GM19463 (cell line): ENCODE measurements around the gene COQ8A.

Experiments
- ATAC-seq: cut with Tn5 transposase; IDR thresholded peaks from one replicate; pipeline ENCODE4 v1.9.1; 2021; ENCODE audit warnings: mild to moderate bottlenecking, moderate library complexity; ENCODE audit not compliant: unreplicated experiment

The COQ8A gene

GRCh38 chr1:226972931-226973330, 32.8 kb downstream of the COQ8A start:
- ATAC-seq: no peak

- ATAC-seq: no peak
Measured at GRCh38 chr1:226973371-226973897, 33.3 kb downstream of the COQ8A start.

GRCh38 chr1:226973898-226974543, 33.9 kb downstream of the COQ8A start:
- ATAC-seq: no peak

- no peak for ATAC-seq
Measured at GRCh38 chr1:226974544-226975258, 34.6 kb downstream of the COQ8A start.

GRCh38 chr1:226975259-226976250, 35.5 kb downstream of the COQ8A start:
- ATAC-seq: no peak

GRCh38 chr1:226976276-226976977, 36.3 kb downstream of the COQ8A start:
- no peak for ATAC-seq

GRCh38 chr1:226976978-226977642, 37.0 kb downstream of the COQ8A start:
- ATAC-seq: no peak

- ATAC-seq: no peak
Measured at GRCh38 chr1:226977643-226978431, 37.7 kb downstream of the COQ8A start.

- no peak for ATAC-seq
Measured at GRCh38 chr1:226978432-226979114, 38.5 kb downstream of the COQ8A start.

GRCh38 chr1:226979115-226979516, 39.0 kb downstream of the COQ8A start:
- ATAC-seq: no peak

- no peak for ATAC-seq
Measured at GRCh38 chr1:226979517-226980121, 39.5 kb downstream of the COQ8A start.

- ATAC-seq: no peak
Measured at GRCh38 chr1:226980122-226980560, 40.0 kb downstream of the COQ8A start.

- ATAC-seq: no peak
Measured at GRCh38 chr1:226980565-226981385, 40.7 kb downstream of the COQ8A start.

- ATAC-seq: no peak
Measured at GRCh38 chr1:226981386-226981817, 41.3 kb downstream of the COQ8A start.

GRCh38 chr1:226981838-226982237, 41.7 kb downstream of the COQ8A start:
- no peak for ATAC-seq

GRCh38 chr1:226982451-226983177, 42.5 kb downstream of the COQ8A start:
- ATAC-seq: no peak
